SKM-1 (cell line): ENCODE results near the gene GPRASP1.
"Not testable (repeated sequence)": the region's sequence is repeated elsewhere in the genome, so short reads cannot be mapped to it uniquely, and the experiment has no call there.

Experiments used
- DNase-seq: peaks from one replicate; lab custom pipeline; 2025; ENCODE audit not compliant: unreplicated experiment; lab: John Stamatoyannopoulos, UW

Gene GPRASP1

GRCh38 chrX:102651242-102652011 lies at the start of gene GPRASP1:
Gene GPRASP1, plus strand, starts transcription at chrX:102651483. Its CDS starts 2,431 bp downstream, at chrX:102653914.
- DNase-seq = no peak

GRCh38 chrX:102604327-102604726 lies 47.0 kb upstream of the GPRASP1 start:
- DNase-seq = no peak

GRCh38 chrX:102606115-102606514 lies 45.2 kb upstream of the GPRASP1 start:
- no peak for DNase-seq

- DNase-seq = no peak
Measured at GRCh38 chrX:102610905-102611304, 40.4 kb upstream of the GPRASP1 start.

- DNase-seq = no peak
Measured at GRCh38 chrX:102624105-102624504, 27.2 kb upstream of the GPRASP1 start.

GRCh38 chrX:102627640-102628039 lies 23.6 kb upstream of the GPRASP1 start:
- no peak for DNase-seq

GRCh38 chrX:102637561-102637960 lies 13.7 kb upstream of the GPRASP1 start:
- DNase-seq = no peak

- DNase-seq = no peak
Measured at GRCh38 chrX:102650903-102651241, 411 bp upstream of the GPRASP1 start.

- DNase-seq = peak; percentile 36
Measured at GRCh38 chrX:102652031-102652688, 877 bp downstream of the GPRASP1 start.

GRCh38 chrX:102654696-102655095 lies 3.4 kb downstream of the GPRASP1 start:
- no peak for DNase-seq

GRCh38 chrX:102658556-102658955 lies 7.3 kb downstream of the GPRASP1 start:
- no peak for DNase-seq

GRCh38 chrX:102659790-102660757 lies 8.8 kb downstream of the GPRASP1 start:
- no peak for DNase-seq

- DNase-seq = not testable (repeated sequence)
Measured at GRCh38 chrX:102663820-102664219, 12.5 kb downstream of the GPRASP1 start.

GRCh38 chrX:102667034-102667433 lies 15.8 kb downstream of the GPRASP1 start:
- not testable (repeated sequence) for DNase-seq

GRCh38 chrX:102669526-102669925 lies 18.2 kb downstream of the GPRASP1 start:
- no peak for DNase-seq

GRCh38 chrX:102672856-102673255 lies 21.6 kb downstream of the GPRASP1 start:
- no peak for DNase-seq

GRCh38 chrX:102677479-102677878 lies 26.2 kb downstream of the GPRASP1 start:
- not testable (repeated sequence) for DNase-seq

GRCh38 chrX:102684772-102685520 lies 33.7 kb downstream of the GPRASP1 start:
- no peak for DNase-seq

- DNase-seq = no peak
Measured at GRCh38 chrX:102694749-102695148, 43.5 kb downstream of the GPRASP1 start.

- no peak for DNase-seq
Measured at GRCh38 chrX:102696306-102696705, 45.0 kb downstream of the GPRASP1 start.

GRCh38 chrX:102697494-102697893 lies 46.2 kb downstream of the GPRASP1 start:
- no peak for DNase-seq
